Measurements from ENCODE around the gene TGM2. TPM values are rescaled to one million over a fixed set of nuclear protein-coding genes. Genes with fewer than 3 reads are reported as not detected.

TGM2 gene
- polyA plus RNA-seq, 2 of the 4 experiments (the other 2 are of a cell fraction): 173 to 441 TPM

DNA sequence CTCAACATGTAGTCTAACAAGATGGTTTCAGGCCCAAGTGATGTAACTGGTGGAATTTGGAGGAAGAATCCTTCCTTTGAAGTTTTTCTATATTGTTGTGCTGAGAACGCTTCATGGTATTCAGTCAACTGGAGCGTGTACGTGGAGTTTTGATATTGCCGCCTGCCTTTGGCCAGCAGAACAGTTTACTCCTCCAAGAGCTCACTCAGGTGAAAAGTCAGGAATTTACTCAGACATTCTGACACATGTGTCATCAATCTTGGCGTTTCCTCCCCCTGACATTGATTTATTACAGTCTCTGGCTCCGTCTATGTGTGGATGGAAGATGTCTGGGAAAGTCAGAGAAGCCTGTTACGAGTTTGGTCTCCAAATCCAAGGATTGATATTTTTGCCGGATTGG lies 19.0 kb upstream of the TGM2 start (continued):
- peak in 1 of 2 experiments; percentile 33; a peak in 2 of 5 replicates for TF ChIP-seq JUN (IDR thresholded peaks at IDR 0.05)
- TF ChIP-seq CHD2 (IDR thresholded peaks at IDR 0.05; ENCODE audit: low read length, partially characterized antibody): no peak
- peak; percentile 42; the same call in 1 of the 2 replicates for TF ChIP-seq JUNB (IDR thresholded peaks at IDR 0.05)
- peak; percentile 99 for TF ChIP-seq HOXB5 (CRISPR knock-in tag; IDR thresholded peaks at IDR 0.05)
- no peak for TF ChIP-seq CBX8 (IDR thresholded peaks at IDR 0.05)
- TF ChIP-seq MAFK (IDR thresholded peaks at IDR 0.05; ENCODE audit: partially characterized antibody): no peak
- TF ChIP-seq FOSB (CRISPR knock-in tag; IDR thresholded peaks at IDR 0.05): no peak
- TF ChIP-seq, protein P1, sequence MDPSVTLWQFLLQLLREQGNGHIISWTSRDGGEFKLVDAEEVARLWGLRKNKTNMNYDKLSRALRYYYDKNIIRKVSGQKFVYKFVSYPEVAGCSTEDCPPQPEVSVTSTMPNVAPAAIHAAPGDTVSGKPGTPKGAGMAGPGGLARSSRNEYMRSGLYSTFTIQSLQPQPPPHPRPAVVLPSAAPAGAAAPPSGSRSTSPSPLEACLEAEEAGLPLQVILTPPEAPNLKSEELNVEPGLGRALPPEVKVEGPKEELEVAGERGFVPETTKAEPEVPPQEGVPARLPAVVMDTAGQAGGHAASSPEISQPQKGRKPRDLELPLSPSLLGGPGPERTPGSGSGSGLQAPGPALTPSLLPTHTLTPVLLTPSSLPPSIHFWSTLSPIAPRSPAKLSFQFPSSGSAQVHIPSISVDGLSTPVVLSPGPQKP (IDR thresholded peaks at IDR 0.05; ENCODE audit: low read depth, low read length): no peak

DNA sequence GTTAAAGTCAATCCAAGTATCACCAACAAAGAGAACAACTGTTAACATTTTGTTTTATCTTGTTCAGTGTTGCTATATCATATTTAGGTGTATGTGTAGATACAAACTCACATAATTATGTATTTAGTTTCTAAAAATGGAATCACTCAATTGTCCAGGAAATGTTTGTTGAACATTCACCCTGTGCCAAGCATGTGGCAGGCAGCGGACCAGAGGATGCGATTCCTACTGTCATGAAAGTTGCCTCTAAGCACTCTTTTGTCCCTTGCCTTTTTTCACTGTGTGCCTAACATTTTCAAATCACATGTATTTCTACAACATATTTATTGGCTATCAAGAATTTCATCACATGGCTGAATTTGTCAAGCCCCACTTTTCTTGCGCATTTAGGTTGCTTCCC lies 16.9 kb upstream of the TGM2 start:
- H3K4me3 ChIP-seq: no peak overlapping the region
- DNase-seq (ENCODE audit: low read depth in 1 of 2, low spot score in 1 of 2) (no peak), FAIRE-seq (no peak), ATAC-seq (no peak)
- no peak overlapping the region for H3K4me2 ChIP-seq
- peaks cover 26% of the 10 kb centered on the region for H3K4me1 ChIP-seq
- ChIA-PET CTCF (interaction anchor here (0.8 to 5.2 kb wide), 5 partner anchors 9 to 124 kb away, joined by 3 to 36 read pairs (median 4); no protein-coding TSS in a partner anchor), POLR2A (no interaction called here)
- H3K9me3 ChIP-seq: peaks cover 7% of the 10 kb centered on the region; the same call in 2 of the 3 replicates
- H3K27ac ChIP-seq: peak overlapping the region in 1 of 2 experiments; percentile 83; a peak in 2 of 6 replicates
- 96% methylated on average over 3 of the region's 3 CpGs for WGBS (ENCODE audit: missing lambda C conversion rate)
- TF ChIP-seq CBX8 (IDR thresholded peaks at IDR 0.05): no peak
- TF ChIP-seq, protein P2, sequence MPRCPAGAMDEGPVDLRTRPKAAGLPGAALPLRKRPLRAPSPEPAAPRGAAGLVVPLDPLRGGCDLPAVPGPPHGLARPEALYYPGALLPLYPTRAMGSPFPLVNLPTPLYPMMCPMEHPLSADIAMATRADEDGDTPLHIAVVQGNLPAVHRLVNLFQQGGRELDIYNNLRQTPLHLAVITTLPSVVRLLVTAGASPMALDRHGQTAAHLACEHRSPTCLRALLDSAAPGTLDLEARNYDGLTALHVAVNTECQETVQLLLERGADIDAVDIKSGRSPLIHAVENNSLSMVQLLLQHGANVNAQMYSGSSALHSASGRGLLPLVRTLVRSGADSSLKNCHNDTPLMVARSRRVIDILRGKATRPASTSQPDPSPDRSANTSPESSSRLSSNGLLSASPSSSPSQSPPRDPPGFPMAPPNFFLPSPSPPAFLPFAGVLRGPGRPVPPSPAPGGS (IDR thresholded peaks at IDR 0.05): no peak
- no peak for TF ChIP-seq HDAC2 (IDR thresholded peaks at IDR 0.05)
- TF ChIP-seq CBX2 (IDR thresholded peaks at IDR 0.05; ENCODE audit: borderline replicate concordance, low read depth): no peak
- TF ChIP-seq, protein P3, sequence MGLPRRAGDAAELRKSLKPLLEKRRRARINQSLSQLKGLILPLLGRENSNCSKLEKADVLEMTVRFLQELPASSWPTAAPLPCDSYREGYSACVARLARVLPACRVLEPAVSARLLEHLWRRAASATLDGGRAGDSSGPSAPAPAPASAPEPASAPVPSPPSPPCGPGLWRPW (IDR thresholded peaks at IDR 0.05): no peak
- TF ChIP-seq POLR2AphosphoS2 (conservative IDR thresholded peaks at IDR 0.05; ENCODE audit: low read length): no peak
- TF ChIP-seq TFCP2L1 (CRISPR knock-in tag; IDR thresholded peaks at IDR 0.05): no peak
- TF ChIP-seq MAZ (IDR thresholded peaks at IDR 0.05; ENCODE audit: borderline replicate concordance, low read depth, low read length): no peak
- no peak for TF ChIP-seq JUN (IDR thresholded peaks at IDR 0.05)
- no peak for TF ChIP-seq GATA3 (IDR thresholded peaks at IDR 0.05; ENCODE audit: borderline replicate concordance)
- no peak for TF ChIP-seq HOXB5 (CRISPR knock-in tag; IDR thresholded peaks at IDR 0.05)
- TF ChIP-seq FOXS1 (CRISPR knock-in tag; IDR thresholded peaks at IDR 0.05): no peak
- TF ChIP-seq, protein P1 (IDR thresholded peaks at IDR 0.05; ENCODE audit: low read depth, low read length): no peak
- TF ChIP-seq NPAS2 (CRISPR knock-in tag; IDR thresholded peaks at IDR 0.05; ENCODE audit: borderline replicate concordance): no peak
- TF ChIP-seq KDM1A (IDR thresholded peaks at IDR 0.05; ENCODE audit: low read depth): no peak
- TF ChIP-seq RAD21 (conservative IDR thresholded peaks at IDR 0.05 in 1 of 2, IDR thresholded peaks at IDR 0.05 in 1 of 2): no peak

DNA sequence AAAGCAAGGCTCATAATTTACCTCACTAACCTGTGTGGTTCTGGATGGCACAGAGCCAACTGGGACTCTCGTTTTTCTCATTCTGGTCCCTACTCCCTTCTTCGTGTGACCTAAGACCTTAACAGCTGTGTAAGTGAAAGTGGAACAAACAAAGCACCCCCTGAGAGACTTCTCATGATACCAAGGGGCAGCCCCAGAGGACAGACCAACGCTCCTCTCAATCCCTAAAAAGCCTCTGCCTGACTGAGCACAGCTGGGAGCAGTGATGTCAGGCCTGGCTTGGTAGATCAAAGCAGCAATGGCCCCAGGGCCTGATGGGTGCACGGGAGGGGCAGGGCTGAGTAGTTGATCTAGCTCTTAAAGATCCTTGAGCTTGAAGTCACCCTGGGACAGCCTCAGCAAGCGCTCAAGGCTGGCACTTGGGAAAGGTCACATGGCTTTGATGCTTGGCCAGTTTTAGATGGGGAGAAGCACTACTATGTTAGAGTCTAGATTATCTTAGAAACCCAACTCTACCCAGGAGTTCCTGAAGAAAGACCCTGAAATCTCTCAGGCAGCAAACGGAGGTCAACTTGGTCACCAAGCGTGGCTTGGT lies 16.2 kb upstream of the TGM2 start:
- DNase-seq (ENCODE audit: low read depth in 1 of 2, low spot score in 1 of 2) (no peak), FAIRE-seq (no peak), ATAC-seq (no peak; a peak in 1 of 6 replicates)
- 66% methylated on average over 7 of the region's 7 CpGs for WGBS (ENCODE audit: missing lambda C conversion rate)
- H3K4me1 ChIP-seq: peaks cover 19% of the 10 kb centered on the region; the same call in 2 of the 3 replicates
- peaks cover 7% of the 10 kb centered on the region; the same call in 2 of the 3 replicates for H3K9me3 ChIP-seq
- H3K4me3 ChIP-seq: no peak overlapping the region
- POLR2A ChIA-PET: no interaction called here
- CTCF ChIA-PET: interaction anchor here (0.8 to 5.2 kb wide), 7 partner anchors 8 to 124 kb away, joined by 3 to 36 read pairs (median 3); no protein-coding TSS in a partner anchor
- peak overlapping the region in 1 of 2 experiments; percentile 42; a peak in 3 of 6 replicates for H3K27ac ChIP-seq
- no peak overlapping the region for H3K4me2 ChIP-seq
- TF ChIP-seq HOXB13 (CRISPR knock-in tag; IDR thresholded peaks at IDR 0.05; ENCODE audit: low read depth) (no peak), CBX8 (IDR thresholded peaks at IDR 0.05) (no peak), TFCP2L1 (CRISPR knock-in tag; IDR thresholded peaks at IDR 0.05) (no peak), ZFP36 (IDR thresholded peaks at IDR 0.05; ENCODE audit: borderline replicate concordance, partially characterized antibody) (no peak), RFX5 (IDR thresholded peaks at IDR 0.05) (no peak), RCOR1 (IDR thresholded peaks at IDR 0.05; ENCODE audit: low read depth, low read length) (no peak)
- TF ChIP-seq, protein P4, sequence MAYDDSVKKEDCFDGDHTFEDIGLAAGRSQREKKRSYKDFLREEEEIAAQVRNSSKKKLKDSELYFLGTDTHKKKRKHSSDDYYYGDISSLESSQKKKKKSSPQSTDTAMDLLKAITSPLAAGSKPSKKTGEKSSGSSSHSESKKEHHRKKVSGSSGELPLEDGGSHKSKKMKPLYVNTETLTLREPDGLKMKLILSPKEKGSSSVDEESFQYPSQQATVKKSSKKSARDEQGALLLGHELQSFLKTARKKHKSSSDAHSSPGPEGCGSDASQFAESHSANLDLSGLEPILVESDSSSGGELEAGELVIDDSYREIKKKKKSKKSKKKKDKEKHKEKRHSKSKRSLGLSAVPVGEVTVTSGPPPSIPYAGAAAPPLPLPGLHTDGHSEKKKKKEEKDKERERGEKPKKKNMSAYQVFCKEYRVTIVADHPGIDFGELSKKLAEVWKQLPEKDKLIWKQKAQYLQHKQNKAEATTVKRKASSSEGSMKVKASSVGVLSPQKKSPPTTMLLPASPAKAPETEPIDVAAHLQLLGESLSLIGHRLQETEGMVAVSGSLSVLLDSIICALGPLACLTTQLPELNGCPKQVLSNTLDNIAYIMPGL (CRISPR knock-in tag; IDR thresholded peaks at IDR 0.05; ENCODE audit: borderline replicate concordance): no peak
- TF ChIP-seq, protein P1 (IDR thresholded peaks at IDR 0.05; ENCODE audit: low read depth, low read length): no peak
